Measurements from ENCODE around the gene EHMT2.

EHMT2 gene

DNA sequence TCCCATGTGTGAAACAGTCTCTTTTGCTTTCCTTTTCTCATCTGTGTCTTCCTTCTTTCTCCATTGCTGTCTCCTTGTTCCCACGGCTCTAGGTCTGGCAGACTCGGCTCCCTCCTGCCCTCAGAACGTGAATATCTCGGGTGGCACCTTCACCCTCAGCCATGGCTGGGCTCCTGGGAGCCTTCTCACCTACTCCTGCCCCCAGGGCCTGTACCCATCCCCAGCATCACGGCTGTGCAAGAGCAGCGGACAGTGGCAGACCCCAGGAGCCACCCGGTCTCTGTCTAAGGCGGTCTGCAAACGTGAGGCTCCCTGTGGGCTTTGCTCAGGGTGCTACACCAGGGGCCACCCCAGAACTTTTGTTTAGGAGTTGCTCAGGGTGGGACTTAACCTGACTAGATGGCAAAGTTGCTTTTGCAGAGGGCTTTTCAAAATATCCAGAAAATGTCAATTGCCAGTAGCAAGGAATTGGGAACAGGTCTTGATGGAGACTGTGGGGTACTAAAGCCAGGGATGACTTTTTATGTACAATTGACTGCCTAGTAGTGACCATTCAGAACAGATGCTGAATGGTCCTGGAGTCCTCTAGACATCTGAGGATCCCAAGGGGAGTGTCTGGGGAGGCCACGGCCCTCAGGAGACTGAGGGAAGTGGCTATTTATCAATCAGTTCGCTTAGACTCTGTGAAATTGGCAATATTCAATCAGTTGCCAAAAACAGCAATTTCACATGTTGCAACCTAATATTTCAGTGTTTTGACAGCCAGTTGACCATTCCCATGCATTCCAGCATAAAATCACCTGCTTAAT is 30.6 kb upstream of the EHMT2 start:
- Histone ChIP-seq H3K4me1 (ENCODE audit: insufficient read depth, insufficient read length) (no peaks in the 10 kb centered on the region), H3K9me3 (ENCODE audit: insufficient read depth, low read length) (peaks cover 8% of the 10 kb centered on the region; the same call in 1 of the 2 replicates), H3K4me3 (ENCODE audit: insufficient read length, low read depth) (no peak overlapping the region), H3K27me3 (ENCODE audit: insufficient read depth, insufficient read length) (no peaks in the 10 kb centered on the region), H3K9ac (ENCODE audit: insufficient read length, low read depth) (no peak overlapping the region), H3K36me3 (ENCODE audit: insufficient read depth, insufficient read length, low read length) (no peaks in the 10 kb centered on the region)
- no peak for DNase-seq (ENCODE audit: low read depth, low spot score)
- TF ChIP-seq SUZ12 (IDR thresholded peaks at IDR 0.05; ENCODE audit: extremely low read depth, insufficient read depth, insufficient read length) (no peak), YY1 (IDR thresholded peaks at IDR 0.05; ENCODE audit: insufficient read depth, insufficient read length) (no peak), ZNF274 (IDR thresholded peaks at IDR 0.05; ENCODE audit: low read depth, low read length) (no peak)

DNA sequence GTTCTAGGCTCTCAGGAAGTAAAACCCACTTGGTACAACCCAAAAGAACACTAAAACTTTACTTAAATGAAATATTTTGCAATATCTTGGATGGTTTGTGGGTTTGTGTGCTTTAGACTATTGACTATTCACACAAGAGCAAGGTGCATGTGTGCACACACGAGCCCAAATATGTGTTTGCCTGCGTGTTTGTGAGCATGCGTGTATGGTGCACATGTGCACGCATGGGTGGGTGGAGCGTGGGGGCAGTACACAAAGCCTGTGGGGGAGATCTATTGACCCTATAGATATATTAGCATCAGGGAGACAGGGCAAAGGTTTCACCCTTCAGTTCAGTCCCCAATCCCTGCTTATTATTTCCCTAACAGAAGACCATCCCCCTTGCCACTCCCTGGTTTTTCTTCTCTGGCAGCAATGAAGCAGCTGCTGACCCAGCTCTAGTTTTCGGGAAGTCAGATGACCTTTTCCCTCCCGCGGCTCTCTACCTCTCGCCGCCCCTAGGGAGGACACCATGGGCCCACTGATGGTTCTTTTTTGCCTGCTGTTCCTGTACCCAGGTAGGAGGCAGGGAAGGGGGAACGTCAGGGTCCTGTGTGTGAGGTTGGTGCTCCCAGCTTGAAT is 29.9 kb upstream of the EHMT2 start, which contains the start of gene C2:
C2 (plus strand) TSS at position 476 of the 621 bp plus-strand sequence; CDS start at position 512, 36 bp downstream.
- Histone ChIP-seq H3K4me1 (ENCODE audit: insufficient read depth, insufficient read length) (no peaks in the 10 kb centered on the region), H3K9me3 (ENCODE audit: insufficient read depth, low read length) (peaks cover 6% of the 10 kb centered on the region; the same call in 1 of the 2 replicates), H3K36me3 (ENCODE audit: insufficient read depth, insufficient read length, low read length) (no peaks in the 10 kb centered on the region), H3K27me3 (ENCODE audit: insufficient read depth, insufficient read length) (no peaks in the 10 kb centered on the region), H3K4me3 (ENCODE audit: insufficient read length, low read depth) (no peak within 1 kb of the TSS), H3K9ac (ENCODE audit: insufficient read length, low read depth) (no peak within 1 kb of the TSS)
- TF ChIP-seq ZNF274 (IDR thresholded peaks at IDR 0.05; ENCODE audit: low read depth, low read length) (no peak), YY1 (IDR thresholded peaks at IDR 0.05; ENCODE audit: insufficient read depth, insufficient read length) (no peak), SUZ12 (IDR thresholded peaks at IDR 0.05; ENCODE audit: extremely low read depth, insufficient read depth, insufficient read length) (no peak)
- DNase-seq (ENCODE audit: low read depth, low spot score), result no peak

DNA sequence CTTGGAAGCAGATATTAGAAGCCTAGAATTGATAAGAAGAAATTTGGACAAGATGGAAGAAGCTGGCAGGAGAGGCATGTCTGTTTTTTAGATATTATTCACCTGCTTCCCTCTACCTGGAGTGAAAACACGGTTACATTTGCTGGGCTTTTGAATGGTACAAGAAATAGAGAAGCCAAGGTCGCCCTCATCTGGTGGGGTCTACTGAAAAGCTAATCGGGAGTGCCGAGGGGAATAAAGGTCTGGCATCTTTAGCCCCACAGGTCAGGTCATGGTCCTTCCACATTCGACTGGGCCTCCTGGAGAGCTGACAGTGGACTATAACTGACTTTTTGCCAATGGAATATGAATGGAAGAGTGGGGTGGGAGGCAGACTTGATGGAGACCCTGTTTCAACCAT is 25.4 kb upstream of the EHMT2 start:
- H3K9me3 ChIP-seq (ENCODE audit: insufficient read depth, low read length), result peaks cover 6% of the 10 kb centered on the region; the same call in 1 of the 2 replicates
- no peaks in the 10 kb centered on the region for H3K4me1 ChIP-seq (ENCODE audit: insufficient read depth, insufficient read length)
- no peak for DNase-seq (ENCODE audit: low read depth, low spot score)
- TF ChIP-seq SUZ12 (IDR thresholded peaks at IDR 0.05; ENCODE audit: extremely low read depth, insufficient read depth, insufficient read length) (no peak), ZNF274 (IDR thresholded peaks at IDR 0.05; ENCODE audit: low read depth, low read length) (no peak), YY1 (IDR thresholded peaks at IDR 0.05; ENCODE audit: insufficient read depth, insufficient read length) (no peak)
- no peaks in the 10 kb centered on the region for H3K36me3 ChIP-seq (ENCODE audit: insufficient read depth, insufficient read length, low read length)
- H3K27me3 ChIP-seq (ENCODE audit: insufficient read depth, insufficient read length), result no peaks in the 10 kb centered on the region
- H3K4me3 ChIP-seq (ENCODE audit: insufficient read length, low read depth), result no peak overlapping the region
- no peak overlapping the region for H3K9ac ChIP-seq (ENCODE audit: insufficient read length, low read depth)

DNA sequence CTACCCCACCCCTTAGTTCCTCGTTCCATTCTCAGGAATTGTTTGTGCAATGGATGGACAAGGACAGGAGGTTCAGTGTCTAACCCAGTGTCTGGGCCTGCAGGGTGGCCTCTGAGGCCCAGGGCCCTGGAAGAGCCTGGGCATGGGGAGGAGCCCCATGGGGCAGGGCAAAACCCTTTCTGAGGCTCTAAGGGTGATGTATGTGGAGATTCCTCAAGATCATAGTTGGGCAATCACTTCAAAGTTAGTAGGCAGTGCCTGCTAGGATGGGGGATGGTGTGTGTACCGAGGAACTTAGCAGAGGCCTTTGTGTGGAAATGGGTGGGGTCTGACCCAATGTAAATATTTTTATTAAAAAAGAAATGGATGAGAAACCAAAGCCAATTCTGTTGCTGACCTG is 23.3 kb upstream of the EHMT2 start:
- Histone ChIP-seq H3K27me3 (ENCODE audit: insufficient read depth, insufficient read length) (no peaks in the 10 kb centered on the region), H3K9ac (ENCODE audit: insufficient read length, low read depth) (no peak overlapping the region)
- DNase-seq (ENCODE audit: low read depth, low spot score), result no peak

DNA sequence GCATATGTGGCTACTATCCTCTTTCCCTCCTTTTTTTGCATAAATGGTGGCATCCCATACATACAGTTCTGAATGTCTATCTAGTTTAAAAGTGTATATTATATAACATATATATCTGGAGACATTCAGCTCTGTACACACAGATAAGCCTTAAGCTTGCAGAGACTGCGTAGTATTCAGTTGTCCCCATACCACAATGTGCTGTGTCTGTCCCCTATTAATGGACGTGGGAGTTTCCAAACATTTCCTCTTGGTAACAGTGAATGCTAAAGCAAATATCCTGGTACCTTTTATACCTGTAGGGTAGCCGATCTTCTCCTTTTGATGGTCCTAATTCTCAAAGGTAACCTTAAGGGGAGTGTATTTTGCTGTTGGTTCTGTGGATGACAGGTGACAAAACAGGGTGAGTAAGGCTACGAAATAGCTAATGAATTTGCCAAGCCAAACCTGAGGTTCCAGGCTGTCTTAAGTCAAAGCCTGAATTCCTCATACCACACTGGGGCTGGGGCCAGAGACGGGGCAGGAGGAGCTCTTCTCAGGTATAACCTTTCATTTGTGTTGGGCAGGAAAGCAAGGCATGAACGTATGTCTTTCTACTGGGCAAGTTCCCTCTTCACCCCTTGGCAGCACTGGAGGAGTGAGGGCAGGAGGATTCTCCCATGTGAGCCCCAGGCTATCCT is 22.3 kb upstream of the EHMT2 start:
- no peak for DNase-seq (ENCODE audit: low read depth, low spot score)
- H3K4me3 ChIP-seq (ENCODE audit: insufficient read length, low read depth), result no peak overlapping the region
- no peaks in the 10 kb centered on the region for H3K9me3 ChIP-seq (ENCODE audit: insufficient read depth, low read length)
- H3K9ac ChIP-seq (ENCODE audit: insufficient read length, low read depth), result no peak overlapping the region
- H3K36me3 ChIP-seq (ENCODE audit: insufficient read depth, insufficient read length, low read length), result no peaks in the 10 kb centered on the region
- TF ChIP-seq SUZ12 (IDR thresholded peaks at IDR 0.05; ENCODE audit: extremely low read depth, insufficient read depth, insufficient read length), result no peak
- TF ChIP-seq ZNF274 (IDR thresholded peaks at IDR 0.05; ENCODE audit: low read depth, low read length), result no peak
- no peak for TF ChIP-seq YY1 (IDR thresholded peaks at IDR 0.05; ENCODE audit: insufficient read depth, insufficient read length)
- H3K4me1 ChIP-seq (ENCODE audit: insufficient read depth, insufficient read length), result no peaks in the 10 kb centered on the region
- no peaks in the 10 kb centered on the region for H3K27me3 ChIP-seq (ENCODE audit: insufficient read depth, insufficient read length)

More for the DNA sequence above, 23.3 kb upstream of the EHMT2 start:
- Histone ChIP-seq H3K36me3 (ENCODE audit: insufficient read depth, insufficient read length, low read length) (no peaks in the 10 kb centered on the region), H3K9me3 (ENCODE audit: insufficient read depth, low read length) (peaks cover 3% of the 10 kb centered on the region; the same call in 1 of the 2 replicates), H3K4me3 (ENCODE audit: insufficient read length, low read depth) (no peak overlapping the region), H3K4me1 (ENCODE audit: insufficient read depth, insufficient read length) (no peaks in the 10 kb centered on the region)
- TF ChIP-seq ZNF274 (IDR thresholded peaks at IDR 0.05; ENCODE audit: low read depth, low read length) (no peak), YY1 (IDR thresholded peaks at IDR 0.05; ENCODE audit: insufficient read depth, insufficient read length) (no peak), SUZ12 (IDR thresholded peaks at IDR 0.05; ENCODE audit: extremely low read depth, insufficient read depth, insufficient read length) (no peak)

DNA sequence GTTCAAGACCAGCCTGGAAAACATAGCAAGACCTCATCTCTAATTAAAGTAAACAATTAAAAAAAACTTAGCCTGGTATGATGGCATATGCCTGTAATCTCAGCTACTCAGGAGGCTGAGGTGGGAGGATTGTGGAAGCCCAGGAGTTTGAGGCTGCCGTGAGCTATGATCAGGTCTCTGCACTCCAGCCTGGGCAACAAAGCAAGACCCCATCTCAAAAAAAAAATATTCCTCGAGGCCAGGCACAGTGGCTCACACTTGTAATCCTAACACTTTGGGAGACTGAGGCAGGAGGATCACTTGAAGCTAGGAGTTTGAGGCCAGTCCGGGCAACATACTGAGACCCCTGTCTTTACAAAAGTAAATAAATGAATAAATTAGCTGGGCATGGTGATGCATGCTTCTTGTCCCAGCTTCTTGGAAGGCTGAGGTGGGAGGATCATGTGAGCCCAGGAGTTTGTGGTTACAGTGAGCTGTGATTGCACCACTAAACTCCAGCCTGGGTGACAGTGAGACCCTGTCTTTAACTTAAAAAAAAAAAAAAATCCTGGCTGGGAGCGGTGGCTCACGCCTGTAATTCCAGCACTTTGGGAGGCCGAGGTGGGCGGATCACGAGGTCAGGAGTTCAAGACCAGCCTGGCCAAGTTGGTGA is 20.7 kb upstream of the EHMT2 start:
- no peaks in the 10 kb centered on the region for H3K36me3 ChIP-seq (ENCODE audit: insufficient read depth, insufficient read length, low read length)
- TF ChIP-seq YY1 (IDR thresholded peaks at IDR 0.05; ENCODE audit: insufficient read depth, insufficient read length) (no peak), SUZ12 (IDR thresholded peaks at IDR 0.05; ENCODE audit: extremely low read depth, insufficient read depth, insufficient read length) (no peak), ZNF274 (IDR thresholded peaks at IDR 0.05; ENCODE audit: low read depth, low read length) (no peak)
- H3K9me3 ChIP-seq (ENCODE audit: insufficient read depth, low read length), result no peaks in the 10 kb centered on the region
- no peaks in the 10 kb centered on the region for H3K4me1 ChIP-seq (ENCODE audit: insufficient read depth, insufficient read length)
- no peaks in the 10 kb centered on the region for H3K27me3 ChIP-seq (ENCODE audit: insufficient read depth, insufficient read length)
- H3K9ac ChIP-seq (ENCODE audit: insufficient read length, low read depth), result no peak overlapping the region
- no peak overlapping the region for H3K4me3 ChIP-seq (ENCODE audit: insufficient read length, low read depth)
- no peak for DNase-seq (ENCODE audit: low read depth, low spot score)

Data from NT2/D1 (cell line).